ENCODE measurements around the gene BLOC1S3.

Gene BLOC1S3

DNA sequence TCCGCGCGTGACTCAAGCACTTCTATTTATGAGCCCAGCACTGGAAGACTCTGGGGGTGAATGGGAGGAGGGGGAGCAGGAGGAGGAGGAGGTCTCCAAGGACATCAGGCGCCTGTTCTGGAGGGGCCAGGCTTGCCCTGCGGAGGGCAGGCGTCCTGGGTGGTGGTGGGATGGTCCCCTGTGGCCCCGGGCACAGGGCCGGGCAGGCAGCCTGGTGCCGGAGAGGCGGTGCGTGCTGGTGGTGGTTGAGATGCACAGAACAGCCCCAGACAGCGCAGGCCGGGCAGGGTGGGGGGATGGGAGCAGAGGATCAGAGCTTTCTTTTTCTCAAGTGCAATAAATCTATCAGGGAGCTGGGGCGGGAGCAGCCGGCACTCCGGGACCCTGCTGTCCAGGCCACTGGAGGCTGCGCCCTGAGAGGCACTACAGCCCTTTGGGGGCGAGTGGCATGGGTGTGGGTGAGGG lies 31.8 kb upstream of the BLOC1S3 start:
- no peak for ATAC-seq

GRCh38 chr19:45147835-45148676 lies 30.5 kb upstream of the BLOC1S3 start:
- no peak for ATAC-seq

DNA sequence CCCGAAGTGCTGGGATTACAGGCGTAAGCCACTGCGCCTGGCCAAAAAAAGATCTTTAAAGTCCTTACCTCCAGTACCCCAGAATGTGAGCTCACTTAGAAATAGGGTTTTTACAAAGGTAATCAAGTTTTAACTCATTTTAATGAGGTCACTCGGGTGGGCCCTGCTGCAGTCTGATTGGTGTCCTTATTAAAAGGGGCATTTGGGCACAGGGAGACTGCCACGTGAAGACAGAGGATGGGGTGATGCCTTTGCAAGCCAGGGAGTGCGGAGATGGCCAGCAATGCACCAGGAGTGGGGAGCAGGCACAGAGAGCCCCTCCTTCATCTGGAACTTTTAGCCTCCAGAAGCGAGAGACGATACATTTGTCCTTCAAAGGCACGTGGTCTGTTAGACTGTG lies 29.5 kb upstream of the BLOC1S3 start:
- ATAC-seq: no peak

DNA sequence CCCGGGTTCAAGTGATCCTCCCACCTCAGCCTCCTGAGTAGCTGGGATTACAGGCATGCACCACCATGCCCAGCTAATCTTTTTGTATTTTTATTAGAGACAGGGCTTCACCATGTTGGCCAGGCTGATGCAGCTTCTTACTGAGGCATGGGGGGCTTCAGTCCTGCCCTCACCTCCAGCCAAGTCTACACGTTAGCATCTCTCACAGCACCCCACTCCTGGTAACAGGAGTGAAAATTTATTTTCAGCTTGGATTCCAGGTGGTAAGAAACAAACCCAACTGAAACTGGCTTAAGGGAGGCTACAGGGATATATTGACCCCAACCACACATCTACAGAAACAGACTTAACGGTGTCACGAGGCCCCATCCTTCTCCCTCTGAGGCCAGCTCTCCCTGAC lies 28.4 kb upstream of the BLOC1S3 start:
- no peak for ATAC-seq

GRCh38 chr19:45150751-45151281 lies 27.8 kb upstream of the BLOC1S3 start:
- no peak for ATAC-seq

DNA sequence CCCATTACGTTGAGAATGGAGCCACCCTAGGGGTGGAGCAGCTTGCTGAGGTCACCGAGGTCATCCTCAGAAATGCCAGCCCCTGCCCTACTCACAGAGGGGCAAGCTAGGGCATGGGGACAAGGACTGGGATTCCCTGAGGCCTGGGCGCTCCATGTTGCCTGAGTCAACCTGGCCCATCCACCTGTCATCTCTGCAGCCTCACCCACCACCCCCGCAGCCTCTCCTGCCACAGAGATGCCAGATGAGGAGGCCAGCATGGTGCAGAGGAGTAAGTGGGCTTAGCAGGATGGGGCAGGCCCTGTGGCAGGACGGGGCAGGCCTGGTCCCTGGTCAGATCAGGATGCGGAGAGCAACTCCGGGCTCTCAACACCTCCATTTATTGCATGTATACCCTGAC lies 27.3 kb upstream of the BLOC1S3 start:
- ATAC-seq: no peak

- no peak for ATAC-seq
These were observed 26.6 kb upstream of the BLOC1S3 start for GRCh38 chr19:45151821-45152503.

DNA sequence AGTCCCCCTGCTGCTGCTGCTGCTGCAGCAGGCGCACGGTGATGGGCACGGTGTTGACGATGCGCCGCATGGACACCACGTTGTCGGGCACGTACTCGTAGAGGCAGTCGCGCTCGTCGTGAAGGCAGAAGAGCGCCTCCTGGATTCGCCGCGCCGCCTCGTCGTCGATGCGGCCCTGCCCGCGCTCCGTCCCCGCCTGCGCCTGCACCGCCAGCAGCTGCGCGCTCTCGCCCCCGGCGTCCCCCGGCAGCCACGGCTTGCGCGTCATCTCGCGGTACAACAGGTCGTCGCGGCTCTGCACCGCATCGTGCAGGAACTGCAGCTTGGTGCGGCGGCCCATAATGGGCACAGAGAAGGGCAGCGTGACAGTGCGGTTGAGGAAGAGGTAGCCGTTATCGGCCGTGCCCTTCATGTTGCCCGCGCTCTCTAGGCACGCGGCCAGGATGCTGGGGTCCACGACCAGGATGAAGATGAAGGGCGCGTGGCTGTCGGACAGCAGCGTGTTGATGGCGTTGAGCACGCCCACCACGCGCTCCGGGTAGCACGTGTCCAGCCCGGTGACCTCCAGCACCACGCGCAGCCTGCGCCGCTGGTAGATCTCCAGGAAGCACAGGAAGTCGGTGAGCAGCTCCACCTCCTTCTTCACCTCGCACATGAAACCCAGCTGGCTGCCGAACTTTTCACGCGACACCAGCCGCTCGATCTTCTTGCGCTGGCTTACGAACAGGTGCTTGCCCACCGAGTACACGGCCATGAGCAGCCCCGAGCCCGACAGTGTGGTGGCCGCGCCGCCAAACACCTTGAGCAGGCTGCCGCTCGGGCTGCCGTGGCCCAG lies 25.9 kb upstream of the BLOC1S3 start:
- ATAC-seq: peak; percentile 49 to 50

- ATAC-seq: peak; percentile 23 to 37
These were observed 25.1 kb upstream of the BLOC1S3 start for GRCh38 chr19:45153339-45154063.

DNA sequence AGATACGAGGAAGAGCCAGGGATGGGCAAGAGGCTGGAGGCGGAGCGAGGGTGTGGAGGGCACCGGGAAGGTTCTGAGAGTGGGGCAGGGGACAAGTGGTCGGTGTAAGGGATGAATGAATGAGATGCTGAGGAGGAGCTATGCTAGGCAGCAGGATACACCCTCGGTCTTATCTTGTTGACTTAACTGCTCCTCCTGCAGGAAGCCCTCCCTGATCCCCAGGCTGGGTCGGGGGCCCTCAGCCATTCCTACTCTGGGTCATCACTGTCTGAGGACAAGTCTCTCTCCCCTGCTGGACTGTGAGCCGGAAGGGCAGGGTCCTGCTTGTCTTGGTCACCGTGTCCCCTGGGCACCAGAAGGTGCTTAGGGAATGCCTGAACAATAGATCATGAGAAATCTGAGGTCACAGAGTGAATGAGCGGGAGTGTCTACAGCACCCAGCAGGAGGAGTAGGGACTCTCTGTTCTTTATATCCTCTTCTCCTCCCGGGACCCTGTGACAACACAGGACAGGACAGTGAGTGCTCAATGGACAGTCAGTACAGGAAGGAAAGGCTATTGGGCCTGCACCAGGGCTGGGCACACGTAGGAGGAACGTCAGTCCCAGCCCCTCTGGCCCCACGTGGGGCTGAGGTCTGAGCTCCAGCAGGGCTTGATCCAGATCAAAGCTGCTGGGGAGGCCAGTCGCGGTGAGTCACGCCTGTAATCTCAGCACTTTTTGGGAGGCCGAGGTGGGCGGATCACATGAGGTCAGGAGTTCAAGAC lies 24.3 kb upstream of the BLOC1S3 start:
- ATAC-seq: no peak

- no peak for ATAC-seq
These were observed 22.5 kb upstream of the BLOC1S3 start for GRCh38 chr19:45156011-45156630.

GRCh38 chr19:45156751-45157150 lies 21.8 kb upstream of the BLOC1S3 start:
- no peak for ATAC-seq

GRCh38 chr19:45158503-45159209 lies 19.9 kb upstream of the BLOC1S3 start:
- no peak for ATAC-seq

DNA sequence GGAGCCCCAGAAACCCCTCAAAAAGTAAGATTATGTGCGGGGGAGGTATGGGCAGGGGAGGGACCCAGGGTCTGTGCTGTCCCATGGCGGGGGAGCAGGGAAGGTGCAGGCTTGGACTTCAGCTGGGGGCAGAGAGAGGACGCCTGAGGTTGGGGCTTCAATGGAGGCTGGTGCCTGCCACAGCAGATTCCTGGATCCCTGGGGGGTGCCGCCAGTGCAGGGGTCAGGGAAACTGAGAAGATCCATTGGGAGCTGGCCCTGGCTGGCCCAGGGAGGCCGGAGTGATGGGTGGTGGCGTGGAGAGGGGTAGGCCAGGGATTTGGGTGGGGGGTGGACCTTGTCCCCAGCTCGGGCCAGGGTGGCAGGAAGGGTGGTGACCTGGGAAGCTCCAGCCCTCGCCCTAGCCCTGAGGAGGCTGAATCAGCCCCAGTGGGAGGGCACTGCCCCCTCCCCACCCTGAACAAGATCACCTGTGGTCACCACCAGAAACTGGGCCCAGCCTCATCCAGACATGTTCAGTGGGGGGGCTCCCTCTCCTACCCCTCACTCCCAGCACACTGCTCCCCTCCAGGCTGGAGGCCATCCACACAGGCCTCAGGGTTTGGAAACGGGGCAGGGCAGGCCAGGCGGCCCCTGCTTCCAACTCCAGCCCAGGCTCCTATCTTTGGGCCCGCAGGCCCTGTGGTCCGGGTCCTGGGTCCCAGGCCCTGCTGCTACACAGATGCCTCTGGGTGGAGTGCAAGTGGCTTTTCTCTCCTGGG lies 19.2 kb upstream of the BLOC1S3 start:
- ATAC-seq: no peak

GRCh38 chr19:45159971-45160324 lies 18.6 kb upstream of the BLOC1S3 start:
- no peak for ATAC-seq

DNA sequence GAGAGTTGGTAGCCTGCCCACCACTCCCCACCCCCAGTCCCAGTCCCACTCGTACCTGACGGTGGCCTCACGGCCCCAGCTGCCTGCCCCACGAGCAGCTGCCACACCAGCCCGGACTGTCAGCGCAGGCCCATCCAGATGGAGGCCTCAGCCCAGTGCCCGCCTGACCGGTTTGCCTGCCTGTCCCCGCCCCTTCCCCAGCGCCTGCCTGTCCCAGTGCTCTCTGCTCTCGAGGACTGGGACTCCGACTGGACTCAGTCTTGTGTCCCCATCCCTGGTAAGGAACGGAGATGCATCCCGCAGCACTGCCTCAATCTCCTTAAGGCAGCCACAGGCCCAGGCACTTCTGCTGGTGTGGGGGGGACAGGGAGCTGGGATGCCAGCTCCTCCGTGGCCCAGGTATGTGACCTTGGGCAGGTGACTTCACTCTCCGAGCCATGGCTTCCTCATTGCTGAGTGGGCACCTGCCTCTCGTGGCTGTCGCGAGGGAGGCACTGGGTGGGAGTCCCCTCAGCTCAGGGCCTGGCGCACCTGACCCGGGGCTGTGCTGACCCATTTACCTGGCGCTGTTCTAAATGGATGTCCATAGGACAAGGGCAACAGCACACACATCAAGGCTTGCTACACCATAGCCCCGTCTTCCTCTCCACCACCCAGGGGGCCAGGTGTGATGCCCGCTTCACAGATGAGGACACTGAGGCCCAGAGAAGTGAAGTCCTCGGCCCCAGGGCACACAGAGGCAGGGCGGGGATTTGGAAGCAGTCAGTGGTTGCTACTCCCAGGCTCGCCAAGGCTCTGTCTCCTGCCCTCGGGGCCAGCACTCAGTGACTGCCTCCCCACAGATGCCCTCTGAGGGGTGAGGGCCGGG lies 17.5 kb upstream of the BLOC1S3 start, which contains the start of gene NKPD1:
Gene NKPD1, minus strand, starts transcription at position 113 of the 868 bp plus-strand sequence. CDS start 832 bp downstream, outside the sequence.
- no peak for ATAC-seq

DNA sequence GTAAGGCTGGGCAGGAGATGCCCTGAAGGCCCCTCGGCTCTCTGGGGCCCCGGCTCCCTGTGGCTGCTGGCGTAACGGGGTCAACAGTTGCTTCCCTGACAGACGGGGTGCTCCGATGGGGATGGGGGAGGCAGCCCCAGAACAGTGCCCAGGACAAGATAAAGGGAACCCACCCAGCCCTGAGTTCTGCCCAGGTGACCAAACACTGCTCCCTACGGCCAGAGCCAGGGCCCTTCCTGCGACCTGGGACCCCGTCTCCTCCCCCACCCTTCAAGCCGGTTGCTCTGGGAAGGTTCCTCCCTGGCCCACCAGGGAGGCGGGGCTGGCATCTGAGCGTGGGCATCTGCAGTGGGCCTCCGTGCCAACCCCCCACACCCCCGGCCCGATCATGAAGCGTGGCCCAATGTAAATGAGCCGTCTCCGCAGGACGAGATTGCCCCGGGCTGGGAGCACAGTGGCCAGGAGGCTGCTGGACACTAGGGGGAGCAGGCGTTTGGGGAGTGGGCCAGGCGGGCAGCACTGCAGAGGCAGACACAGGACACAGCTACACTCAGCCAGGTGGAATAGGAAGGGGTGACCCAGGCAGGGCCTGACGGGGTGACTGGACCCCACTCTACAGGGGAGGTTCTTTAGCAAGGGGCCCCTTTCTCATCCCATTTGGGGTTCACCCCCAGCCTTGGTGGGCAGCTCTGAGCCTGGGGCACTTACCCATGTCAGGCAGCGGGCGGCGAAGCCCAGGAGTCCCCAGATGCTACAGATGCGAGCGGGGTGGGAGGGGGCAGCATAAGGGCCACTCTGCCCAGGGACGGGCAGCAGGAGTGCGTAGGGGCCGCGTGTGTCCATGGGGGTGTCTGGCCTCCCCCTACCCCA lies 16.6 kb upstream of the BLOC1S3 start:
- ATAC-seq: no peak

Data from activated CD4-positive, CD25-positive, alpha-beta regulatory T cell treated with anti-CD3 and anti-CD28 coated beads, Interleukin-2, amount 50 U/mL, for 24 hours (primary cell).